GF-D8 (cell line): Measurements from ENCODE around the gene VPS35L.
"Not testable (repeated sequence)": the region's sequence is repeated elsewhere in the genome, so short reads cannot be mapped to it uniquely, and the experiment has no call there.

Source experiments
- DNase-seq: peaks from one replicate; lab custom pipeline; 2025; lab: John Stamatoyannopoulos, UW

Gene VPS35L

GRCh38 chr16:19711643-19712042 lies 156.1 kb downstream of the VPS35L start:
- no peak for DNase-seq

- DNase-seq, result no peak
Measured at GRCh38 chr16:19712418-19713058, 157.0 kb downstream of the VPS35L start.

- no peak for DNase-seq
Measured at GRCh38 chr16:19713697-19714096, 158.2 kb downstream of the VPS35L start.

GRCh38 chr16:19715566-19715965 lies 160.1 kb downstream of the VPS35L start:
- no peak for DNase-seq

- DNase-seq, result no peak
Measured at GRCh38 chr16:19716183-19716582, 160.7 kb downstream of the VPS35L start.

GRCh38 chr16:19716728-19717127 lies 161.2 kb downstream of the VPS35L start:
- not testable (repeated sequence) for DNase-seq

- DNase-seq, result no peak
Measured at GRCh38 chr16:19717314-19717713, 161.8 kb downstream of the VPS35L start.

- DNase-seq, result peak; percentile 66
Measured at GRCh38 chr16:19717741-19718623, 162.5 kb downstream of the VPS35L start, which contains the start of the genes IQCK and KNOP1. IQCK (plus strand) TSS chr16:19718271; CDS start chr16:19718307, 36 bp downstream. KNOP1 (minus strand) TSS chr16:19718227; CDS start chr16:19715035, 3,192 bp downstream.

GRCh38 chr16:19718624-19718965 lies 163.1 kb downstream of the VPS35L start:
- DNase-seq, result no peak

GRCh38 chr16:19722269-19722952 lies 166.9 kb downstream of the VPS35L start:
- DNase-seq, result no peak

- DNase-seq, result no peak
Measured at GRCh38 chr16:19722981-19723380, 167.5 kb downstream of the VPS35L start.

GRCh38 chr16:19728636-19728965 lies 173.1 kb downstream of the VPS35L start:
- DNase-seq, result no peak

- no peak for DNase-seq
Measured at GRCh38 chr16:19733551-19733950, 178.0 kb downstream of the VPS35L start.

- no peak for DNase-seq
Measured at GRCh38 chr16:19735074-19735867, 179.8 kb downstream of the VPS35L start.

GRCh38 chr16:19737306-19738038 lies 182.0 kb downstream of the VPS35L start:
- DNase-seq, result no peak

GRCh38 chr16:19741354-19741753 lies 185.9 kb downstream of the VPS35L start:
- DNase-seq, result no peak

- no peak for DNase-seq
Measured at GRCh38 chr16:19743816-19744159, 188.3 kb downstream of the VPS35L start.

- DNase-seq, result no peak
Measured at GRCh38 chr16:19744670-19745069, 189.2 kb downstream of the VPS35L start.

GRCh38 chr16:19745286-19746010 lies 189.9 kb downstream of the VPS35L start:
- no peak for DNase-seq

GRCh38 chr16:19746561-19746960 lies 191.1 kb downstream of the VPS35L start:
- DNase-seq, result no peak
